Brain pericyte (primary cell): ENCODE measurements around the gene MXD4.

Experiments
- DNase-seq: peaks from one replicate; pipeline ENCODE4 v3.0.0-alpha.2; 2012; ENCODE audit warnings: low read depth, low spot score

The MXD4 gene

DNA sequence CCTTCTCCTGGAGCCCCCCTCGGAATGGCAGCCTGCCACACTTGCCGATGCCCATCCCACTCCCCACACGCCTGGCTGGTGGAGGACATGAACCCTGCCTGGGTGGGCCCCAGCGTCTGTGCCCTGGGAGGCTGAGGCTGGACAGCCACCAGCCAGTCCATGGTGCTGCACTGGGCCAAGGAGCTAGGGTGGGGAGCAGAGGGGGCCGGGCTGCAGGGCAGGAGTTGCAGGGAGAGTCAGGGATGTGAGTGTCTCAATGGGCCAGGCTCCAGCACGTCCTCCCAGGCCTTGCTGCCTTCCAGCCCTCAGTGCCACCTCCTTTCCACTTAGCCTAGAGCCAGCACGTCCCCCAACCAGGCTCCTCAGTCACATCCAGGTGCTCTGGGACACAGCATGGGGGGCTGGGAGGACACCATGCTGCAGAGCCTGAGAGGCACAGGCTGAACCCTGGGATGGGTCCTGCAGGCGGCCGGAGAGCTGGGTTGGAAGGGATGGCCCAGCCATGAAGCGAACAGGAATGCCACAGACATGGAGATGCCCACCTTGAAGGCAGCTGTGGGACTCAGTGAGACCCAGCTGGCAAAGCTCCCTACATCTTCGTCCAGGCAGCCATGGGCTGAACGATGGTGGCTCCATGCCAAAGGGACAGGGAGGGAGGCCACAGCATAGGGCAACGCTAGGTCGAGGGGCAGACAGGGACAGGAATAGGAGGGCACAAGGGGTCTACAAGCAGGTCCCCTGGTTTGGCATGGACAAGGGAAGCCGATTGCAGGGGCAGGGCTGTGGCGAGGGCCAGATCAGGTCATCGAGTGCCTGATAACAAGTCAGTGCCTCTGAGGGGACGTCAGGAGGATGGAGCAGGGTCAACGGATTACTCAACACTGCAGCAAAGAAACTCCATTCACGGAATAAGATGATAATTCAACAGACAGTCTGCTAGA lies 30.1 kb upstream of the MXD4 start:
- DNase-seq, result no peak

DNA sequence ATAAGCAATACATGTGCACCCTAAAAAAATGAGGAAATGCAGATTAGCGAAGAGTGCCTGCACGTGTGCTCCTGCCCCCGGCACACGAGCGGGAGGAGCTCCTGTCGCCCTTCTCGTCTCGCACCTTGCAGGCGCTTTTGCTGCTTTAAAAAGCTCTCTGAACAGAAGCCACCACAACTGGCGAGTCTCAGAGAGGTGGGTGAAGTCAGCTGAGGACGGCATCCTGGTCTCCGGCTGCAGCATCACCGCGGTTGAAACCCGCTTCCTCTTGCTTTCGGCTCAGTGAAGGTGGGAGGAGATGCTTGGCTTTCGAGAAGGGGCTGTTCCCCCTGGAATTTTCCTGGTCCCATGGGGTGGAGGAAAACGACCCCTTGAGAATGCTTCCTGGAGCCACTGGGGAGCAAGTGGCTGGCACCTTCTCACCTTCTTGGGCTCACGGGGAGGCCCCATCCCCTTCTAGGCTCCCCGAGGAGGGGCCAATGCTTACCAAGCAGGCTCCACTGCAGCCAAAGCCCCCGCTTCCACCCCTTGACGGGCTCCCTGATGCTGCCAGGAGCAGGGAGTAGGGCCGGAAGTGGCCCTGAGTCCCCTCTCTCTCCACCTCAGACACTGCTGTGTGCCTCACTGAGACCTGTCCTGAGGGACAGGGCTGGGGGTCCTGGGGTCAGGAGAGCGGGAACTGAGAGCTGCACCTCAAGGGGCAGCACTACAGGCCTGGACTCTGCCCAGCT lies 29.2 kb upstream of the MXD4 start:
- DNase-seq, result no peak

DNA sequence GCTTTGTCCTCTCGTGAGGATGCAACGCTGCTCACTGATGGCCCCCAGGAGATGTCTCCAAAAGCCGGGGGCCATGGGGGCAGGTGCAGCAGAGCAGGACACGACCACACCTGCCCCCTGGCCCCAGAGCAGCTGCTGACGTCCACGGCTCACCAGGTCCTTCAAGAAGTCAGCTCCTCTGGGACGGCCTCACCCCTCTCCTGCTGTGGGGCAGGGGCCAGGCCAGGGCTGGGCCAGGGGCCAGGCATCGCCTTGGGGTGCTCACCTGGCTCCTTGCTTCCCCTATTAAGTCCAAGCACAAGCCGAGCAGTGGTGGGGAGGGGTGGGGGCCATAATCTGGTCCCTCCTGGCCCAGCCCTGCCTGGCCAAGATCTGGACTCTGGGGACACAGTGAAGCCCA lies 28.6 kb upstream of the MXD4 start:
- no peak for DNase-seq

DNA sequence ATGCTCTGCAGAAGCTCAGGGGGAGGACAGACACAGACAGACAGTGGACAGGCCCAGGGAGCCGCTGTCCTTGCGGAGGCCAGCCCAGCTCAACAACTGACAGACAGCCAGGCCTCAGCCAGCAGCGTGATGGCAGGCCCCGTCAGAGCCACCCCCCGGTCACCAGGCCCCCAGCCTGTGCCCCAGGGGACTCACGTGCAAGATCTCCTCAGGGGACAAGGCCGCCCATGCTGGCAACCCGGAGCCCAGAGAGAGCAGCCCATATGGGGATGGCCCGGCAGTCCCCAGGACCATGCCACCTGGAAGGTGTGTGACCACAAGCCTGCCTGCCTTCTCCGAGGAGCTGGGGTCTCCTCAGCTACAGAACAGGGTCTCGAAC lies 28.0 kb upstream of the MXD4 start:
- no peak for DNase-seq

DNA sequence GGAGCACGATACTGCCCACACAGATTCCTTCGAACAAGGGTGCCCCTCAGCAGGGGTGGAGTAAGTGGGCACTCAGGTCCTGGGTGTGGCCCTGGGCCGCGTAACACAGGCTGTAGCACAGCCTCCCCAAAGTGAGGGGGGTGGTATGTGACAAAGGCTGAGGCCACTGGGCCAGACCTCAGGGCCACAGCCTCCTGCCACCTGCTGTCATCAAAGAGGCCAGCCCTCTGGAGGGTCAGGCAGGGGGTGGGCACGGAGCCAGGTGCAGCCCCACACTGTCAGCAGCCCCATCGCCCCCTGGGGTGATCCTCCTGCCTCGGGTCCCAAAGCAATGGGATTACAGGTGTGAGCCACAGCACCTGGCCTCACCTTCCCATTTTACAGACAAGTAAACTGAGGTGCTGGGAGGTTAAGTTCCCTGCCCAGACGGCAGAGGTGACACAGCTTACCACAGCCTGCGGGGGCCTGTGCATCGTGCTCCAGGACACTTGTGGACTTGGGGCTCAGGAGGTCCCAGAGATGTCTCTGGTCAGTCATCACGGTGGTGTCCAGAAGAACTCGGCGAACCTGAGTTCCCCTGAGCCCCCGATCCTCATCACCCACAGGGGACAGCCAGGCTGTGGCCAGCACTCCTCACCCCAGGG lies 27.5 kb upstream of the MXD4 start:
- no peak for DNase-seq

DNA sequence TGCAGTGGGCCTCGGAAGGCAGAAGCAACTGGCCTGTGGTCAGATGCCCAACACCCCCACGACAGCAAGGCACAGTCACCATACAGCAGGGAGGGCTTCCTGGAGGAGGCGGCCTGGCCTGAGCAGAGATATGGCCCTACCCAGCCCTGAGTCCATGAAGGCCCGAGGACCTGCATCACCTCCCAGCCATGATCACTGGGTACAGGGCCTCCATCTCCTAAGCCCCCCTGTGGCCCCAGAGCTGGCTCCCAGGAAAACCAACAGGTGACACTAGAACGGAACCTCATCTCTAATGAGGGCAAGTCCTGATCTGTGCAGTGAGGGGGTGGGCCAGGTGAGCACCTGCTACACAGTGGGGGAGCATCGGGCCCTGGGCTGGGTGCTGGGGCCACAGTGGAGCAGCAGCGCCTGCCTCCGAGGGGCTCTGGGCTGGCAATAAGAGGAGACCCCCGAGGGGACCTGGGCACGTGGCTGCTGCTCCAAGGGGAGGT lies 26.2 kb upstream of the MXD4 start:
- no peak for DNase-seq

DNA sequence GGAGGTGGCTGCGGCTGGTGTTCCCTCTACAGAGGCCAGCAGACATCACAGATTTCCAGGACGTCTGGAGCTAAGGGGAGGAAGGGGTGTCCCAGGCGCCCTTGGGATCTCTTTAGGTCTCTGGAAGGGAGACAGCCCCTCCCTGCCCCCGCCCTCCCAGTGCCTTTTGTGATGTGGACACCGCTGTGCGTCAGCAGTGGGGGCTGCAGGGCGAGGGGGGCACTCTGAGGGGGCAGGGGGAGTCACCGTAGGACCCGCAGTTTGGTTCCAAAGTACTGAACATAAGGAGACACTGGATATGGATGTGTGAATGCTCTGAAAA lies 25.6 kb upstream of the MXD4 start:
- DNase-seq, result no peak

DNA sequence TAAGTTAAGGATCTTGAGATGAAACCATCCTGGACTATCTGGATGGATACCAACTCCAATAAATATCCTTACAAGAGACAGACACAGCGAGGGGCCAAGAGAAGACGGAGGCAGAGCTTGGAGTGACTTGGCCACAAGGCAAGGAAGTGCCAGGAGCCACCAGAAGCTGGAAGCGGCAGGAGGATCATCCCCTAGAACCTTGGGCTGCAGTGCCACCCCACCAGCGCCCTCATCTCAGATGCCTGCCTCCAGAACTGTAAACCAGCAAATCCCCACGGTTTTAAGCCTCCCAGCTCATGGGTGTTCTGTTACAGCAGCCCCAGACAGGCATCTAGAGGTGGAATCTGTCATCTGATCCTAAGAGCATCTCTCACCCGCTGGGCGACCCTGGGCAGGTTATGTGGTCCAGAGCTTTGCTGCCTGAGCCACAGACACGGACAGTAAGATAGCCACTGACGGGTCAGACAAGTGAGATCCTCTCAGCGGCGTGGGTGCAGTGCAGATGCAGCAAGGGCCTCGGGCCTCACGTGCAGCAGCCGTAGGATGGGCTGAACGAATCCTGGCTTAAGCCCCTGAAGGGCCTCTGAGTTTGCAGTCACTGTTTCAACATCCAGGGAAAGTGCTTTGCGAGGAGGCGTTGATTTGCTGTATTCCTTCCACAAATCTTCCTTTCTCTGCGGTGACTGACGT lies 25.1 kb upstream of the MXD4 start:
- no peak for DNase-seq

DNA sequence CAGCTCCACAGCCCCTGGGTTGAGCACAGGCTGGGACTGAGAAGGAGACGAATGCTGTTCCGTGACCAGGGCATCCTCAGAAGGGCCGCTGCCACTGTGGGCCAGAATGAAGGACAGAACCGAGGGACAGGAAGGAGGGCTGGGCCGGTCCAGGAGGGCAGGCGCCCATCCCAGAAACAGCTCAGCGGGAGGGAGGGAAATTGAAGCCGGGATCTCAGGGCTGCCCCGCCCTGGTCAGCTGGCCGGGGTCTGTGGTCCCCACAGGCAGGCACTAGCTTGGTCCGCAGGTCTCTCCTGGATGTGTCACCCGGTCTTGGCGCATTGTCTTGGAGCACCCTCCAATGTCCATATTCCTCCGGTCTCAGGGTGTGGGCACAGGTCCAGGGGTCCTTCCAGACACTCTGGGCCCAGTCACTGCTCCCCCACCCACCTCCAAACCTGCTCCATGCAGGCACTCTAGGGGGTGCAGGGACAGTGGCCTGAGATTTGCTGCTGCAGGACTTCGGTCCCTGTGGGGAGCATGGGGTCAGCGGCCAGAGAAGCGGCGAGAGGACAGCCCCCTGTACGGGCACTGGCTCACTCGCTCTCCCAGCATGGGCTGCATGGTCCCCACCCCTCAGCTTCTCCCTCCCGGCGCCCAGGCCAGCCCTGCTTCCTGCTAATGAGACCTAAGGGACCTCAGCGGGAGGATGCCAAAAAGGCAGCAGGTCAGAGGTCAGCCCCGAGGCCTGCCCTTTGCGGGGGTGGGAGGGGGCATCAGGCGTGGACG lies 23.9 kb upstream of the MXD4 start:
- no peak for DNase-seq

DNA sequence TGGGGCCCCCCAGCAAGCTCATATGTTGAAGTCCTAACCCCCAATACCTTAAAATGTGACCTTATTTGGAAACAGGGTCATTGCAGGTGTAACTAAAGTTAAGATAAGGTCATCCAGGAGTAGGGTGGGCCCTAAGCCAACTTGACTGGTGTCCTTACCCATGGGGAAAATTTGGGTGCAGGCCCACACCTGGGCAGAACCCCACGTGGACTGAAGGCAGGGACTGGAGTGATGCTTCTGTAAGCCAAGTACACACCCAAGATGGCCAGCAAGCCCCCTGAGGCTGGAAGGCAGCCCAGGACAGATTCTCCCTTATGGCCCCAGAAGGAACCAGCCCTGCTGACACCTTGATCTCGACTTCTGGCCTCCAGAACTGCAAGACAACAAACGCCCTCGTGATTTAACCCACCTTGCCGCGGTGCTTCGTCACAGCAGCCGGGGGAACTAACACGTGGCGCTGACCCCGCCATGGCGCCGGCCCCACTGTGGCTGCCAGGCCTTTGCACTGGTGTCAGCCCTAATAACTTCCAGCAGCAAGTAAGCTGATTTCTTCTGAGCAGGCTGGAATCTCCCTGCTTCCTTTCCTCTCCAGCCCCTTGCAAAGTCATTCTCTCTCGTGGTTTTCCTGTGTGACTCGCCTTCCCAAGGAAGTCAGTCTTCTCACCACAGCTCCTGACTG lies 23.2 kb upstream of the MXD4 start:
- DNase-seq, result no peak

DNA sequence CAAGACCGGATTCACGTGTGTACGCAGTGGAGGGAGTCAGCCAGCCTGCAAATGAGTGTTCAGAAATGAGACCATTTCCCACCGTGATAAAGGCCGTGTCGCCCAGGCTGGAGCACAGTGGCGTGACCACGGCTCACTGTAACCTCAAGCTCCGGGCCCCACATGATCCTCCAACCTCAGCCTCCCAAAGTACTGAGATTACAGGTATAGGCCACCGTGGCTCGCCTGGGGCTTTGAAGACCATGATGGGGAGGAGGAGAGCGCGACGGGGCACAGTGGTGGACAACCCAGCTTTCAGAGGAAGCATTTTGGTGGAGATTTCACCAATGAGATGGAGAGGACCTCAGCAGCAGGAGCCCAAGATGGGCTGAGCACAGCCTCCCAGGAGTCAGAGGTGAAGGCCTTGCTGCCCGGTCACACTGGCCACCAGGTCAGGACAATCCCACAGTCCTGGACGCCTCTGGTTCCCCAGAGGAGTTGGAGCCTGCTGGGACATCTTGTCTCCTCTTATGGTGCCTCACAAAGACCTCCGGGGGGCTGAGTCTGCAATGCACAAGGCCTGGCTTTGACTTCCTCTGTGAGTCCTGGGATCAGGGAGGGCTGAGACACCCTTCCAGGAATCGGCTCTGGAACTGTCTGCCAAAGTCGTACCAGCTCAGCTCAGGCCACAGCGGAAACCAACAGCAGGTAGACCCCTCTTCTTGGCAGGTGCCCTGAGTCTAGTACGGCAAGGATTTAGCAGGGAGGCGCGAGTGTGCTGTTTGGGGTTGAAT lies 22.4 kb upstream of the MXD4 start:
- no peak for DNase-seq

DNA sequence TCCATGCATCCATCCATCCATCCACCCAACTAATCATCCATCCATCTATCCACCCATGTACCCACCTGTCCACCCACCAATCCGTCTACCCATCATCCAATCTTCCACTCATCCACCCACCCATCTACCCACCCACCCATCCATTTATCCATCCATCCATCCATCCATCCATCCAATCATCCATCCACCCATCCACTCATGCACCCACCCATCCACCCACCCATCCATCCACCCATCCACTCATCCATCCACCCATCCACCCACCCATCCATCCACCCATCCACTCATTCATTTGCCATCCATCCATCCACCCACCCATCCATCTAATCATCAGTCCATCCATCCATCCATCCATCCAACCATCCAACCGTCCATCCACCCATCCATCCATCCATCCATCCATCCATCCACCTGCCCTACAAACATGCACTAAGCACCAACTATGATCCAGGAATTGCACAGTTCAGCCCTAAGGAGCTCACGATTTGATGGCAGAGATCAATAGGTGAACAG lies 21.3 kb upstream of the MXD4 start:
- DNase-seq, result no peak

DNA sequence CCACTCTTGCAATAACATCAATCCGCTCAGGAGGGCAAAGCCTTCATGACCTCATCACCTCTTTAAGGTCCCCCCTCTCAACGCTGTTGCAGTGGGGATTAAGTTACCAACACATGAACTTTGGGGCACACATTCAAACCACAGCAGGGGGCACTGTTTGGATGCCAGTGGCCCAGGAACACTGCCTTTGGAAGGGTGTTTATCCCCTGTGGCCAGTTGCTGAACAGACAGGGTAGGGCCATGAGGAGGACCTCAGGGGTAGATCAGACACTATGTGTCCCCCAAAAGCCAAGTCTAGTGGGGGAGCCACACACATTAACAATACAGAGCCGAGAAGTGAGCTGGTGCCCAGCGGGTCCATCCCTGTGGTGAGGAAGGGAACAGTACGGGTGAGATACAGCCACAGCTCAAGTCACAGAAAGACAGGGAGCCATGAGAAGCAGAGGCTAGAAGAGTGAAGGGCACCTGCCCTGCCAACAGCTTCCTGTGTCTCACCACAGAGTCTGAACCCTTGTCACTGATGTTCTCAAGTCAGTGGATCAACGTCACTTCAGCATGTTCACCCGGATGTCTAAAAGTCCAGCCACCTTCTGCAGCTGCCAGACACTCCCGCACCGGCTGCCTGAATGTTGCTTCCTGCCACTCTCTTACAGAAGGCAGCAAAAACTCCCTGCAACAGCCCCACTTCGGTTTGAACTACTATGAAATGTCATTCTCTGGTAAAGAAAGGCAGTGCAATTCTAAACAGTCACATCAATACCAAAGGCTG lies 19.9 kb upstream of the MXD4 start:
- no peak for DNase-seq

DNA sequence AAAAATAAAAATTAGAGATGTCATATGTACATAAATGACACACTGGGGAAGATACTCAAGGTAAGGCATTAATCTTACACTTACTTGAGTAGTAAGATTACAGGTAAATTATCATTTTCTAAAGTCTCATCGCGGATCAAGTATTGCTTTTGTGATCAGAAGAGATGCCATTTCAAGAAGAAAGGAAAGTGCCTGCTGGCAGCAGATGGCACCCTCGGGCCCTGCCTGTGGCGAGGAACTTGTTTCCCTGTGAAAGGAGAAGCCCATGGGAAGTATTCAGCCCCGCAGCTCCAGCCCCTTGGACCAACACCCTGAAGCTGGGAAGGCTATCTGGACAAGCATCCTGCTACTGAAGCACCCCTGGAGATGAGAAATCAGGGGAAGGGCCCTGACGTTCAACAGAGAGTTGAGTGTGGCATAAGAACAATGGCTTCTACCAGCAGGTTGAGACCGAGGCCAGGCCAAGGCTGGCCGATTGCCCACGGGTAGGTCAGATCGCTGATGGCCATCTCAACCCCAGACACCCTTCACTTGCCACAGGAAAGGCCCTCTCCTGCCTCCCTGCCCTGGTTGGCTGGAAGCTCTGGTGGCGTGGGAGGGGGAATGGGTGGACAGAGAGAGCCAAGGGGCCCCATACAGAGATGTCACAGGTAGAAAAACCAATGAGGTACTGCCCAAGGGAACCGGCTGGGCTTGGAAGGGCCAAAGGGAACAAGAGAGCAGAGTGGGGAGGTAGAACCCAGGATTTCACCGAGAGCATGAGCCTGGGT lies 18.8 kb upstream of the MXD4 start:
- no peak for DNase-seq

DNA sequence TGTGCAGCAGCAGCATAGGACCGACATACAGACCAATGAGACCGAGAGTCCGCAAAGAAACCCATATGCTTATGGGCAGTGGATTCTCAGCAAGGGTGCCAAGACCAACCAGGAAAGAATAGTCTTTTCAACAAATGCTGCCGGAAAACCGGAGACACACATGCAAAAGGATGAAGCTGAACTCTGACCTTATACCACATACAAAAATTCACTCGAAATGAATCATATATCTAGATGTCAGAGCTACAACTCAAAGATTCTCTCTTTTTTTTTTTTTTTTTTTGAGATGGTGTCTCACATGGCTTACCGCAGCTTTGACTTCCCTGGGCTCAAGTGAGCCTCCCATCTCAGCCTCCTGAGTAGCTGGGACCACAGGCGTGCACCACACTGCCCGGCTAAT lies 16.0 kb upstream of the MXD4 start:
- DNase-seq, result no peak

DNA sequence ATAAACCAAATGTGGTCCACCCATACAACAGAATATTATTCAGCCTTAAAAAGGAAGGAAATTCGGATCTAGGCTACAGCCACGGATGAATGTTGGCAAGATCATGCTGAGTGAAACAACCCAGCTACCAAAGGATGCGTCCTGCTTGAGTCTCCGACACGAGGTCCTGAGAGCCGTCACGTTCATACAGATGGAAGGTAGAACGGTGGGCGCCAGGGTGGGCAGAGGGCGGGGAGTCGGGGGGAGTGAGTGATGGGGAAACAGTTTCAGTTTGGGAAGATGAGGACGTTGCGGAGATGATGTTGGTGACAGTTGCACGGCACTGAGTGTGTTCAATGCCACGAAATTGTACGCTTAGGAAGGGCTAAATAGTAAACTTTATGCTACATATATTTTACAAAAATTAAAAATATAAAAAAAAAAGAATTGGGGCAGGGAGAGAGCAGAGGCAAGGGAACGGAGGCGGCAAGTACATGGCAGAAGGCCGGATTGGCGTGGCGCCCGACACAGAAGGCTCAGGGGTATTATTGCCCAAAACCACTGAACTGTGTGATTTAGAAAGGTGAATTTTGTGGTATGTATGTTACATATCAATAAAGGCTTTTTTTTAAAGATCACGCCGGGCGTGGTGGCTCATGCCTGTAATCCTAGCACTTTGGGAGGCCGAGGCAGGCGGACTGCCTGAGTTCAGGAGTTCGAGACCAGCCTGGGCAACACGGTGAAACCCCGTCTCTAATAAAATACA lies 14.8 kb upstream of the MXD4 start:
- DNase-seq, result no peak

DNA sequence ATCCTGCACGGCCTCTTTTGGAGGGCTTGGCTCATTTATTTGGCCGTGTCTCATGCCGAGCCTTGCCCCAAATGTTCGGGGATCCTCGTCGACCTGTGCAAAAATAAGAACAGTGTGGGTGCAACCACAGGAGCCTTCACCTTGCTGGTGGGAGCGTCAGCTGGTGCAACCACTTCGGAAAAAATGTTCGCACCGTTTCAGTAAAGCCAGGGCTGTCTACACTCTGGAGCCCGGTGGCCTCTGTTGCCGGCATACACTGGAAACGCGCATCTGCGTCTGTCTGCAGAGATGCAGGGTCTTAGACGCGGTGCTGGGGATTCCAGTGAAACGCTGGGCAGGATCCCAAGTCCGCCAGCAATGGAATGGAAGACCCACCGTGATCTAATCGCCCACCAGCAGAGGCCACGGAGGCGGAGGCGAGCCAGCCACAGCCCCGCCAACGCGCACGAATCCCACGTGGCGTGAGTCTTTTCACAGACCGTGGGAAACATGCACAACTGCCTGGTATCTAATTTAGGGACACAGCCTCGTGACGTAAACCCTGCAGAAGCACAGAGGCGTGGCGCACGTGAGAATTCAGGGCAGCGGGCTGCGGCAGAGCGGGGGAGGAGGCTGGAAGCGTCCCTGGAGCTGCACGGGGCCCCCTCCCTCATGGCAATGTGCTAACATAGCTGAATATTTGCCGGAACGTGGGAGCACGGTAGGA lies 13.8 kb upstream of the MXD4 start:
- no peak for DNase-seq
